DOHH2 (cell line): ENCODE data around the gene FOXK1.

Source experiments
- H3F3A ChIP-seq: fragments of 200-600 bp; sonication (generic), shearing (Covaris generic); 2 replicates; pipeline ENCODE4 v1.6.0; 2016; ENCODE audit warnings: antibody characterized with exemption, mild to moderate bottlenecking; ENCODE audit not compliant: control insufficient read depth, insufficient read depth
- H3K27ac ChIP-seq: fragments of 200-600 bp; sonication (generic); 2 replicates; pipeline ENCODE4 v1.5.1; 2014; ENCODE audit warnings: low read depth, mild to moderate bottlenecking, low read length, moderate library complexity
- H3K27me3 ChIP-seq: fragments of 200-600 bp; sonication (generic); 2 replicates; pipeline ENCODE4 v1.6.1; 2014; ENCODE audit warnings: mild to moderate bottlenecking, low read length, mixed read lengths; ENCODE audit not compliant: control insufficient read depth
- H3K36me3 ChIP-seq: fragments of 200-600 bp; sonication (generic); 2 replicates; pipeline ENCODE4 v1.6.1; 2014; ENCODE audit warnings: mild to moderate bottlenecking, low read length, moderate library complexity, mixed read lengths; ENCODE audit not compliant: control insufficient read depth
- H3K4me1 ChIP-seq: fragments of 200-600 bp; sonication (generic); 2 replicates; pipeline ENCODE4 v1.6.1; 2014; ENCODE audit warnings: mild to moderate bottlenecking, low read length, mixed read lengths; ENCODE audit not compliant: control insufficient read depth
- H3K4me2 ChIP-seq: fragments of 200-600 bp; sonication (generic); 2 replicates; pipeline ENCODE4 v1.6.0; 2014; ENCODE audit warnings: mild to moderate bottlenecking, low read length, moderate library complexity
- H3K4me3 ChIP-seq: fragments of 200-600 bp; sonication (generic); 2 replicates; pipeline ENCODE4 v1.5.1; 2014; ENCODE audit warnings: mild to moderate bottlenecking, low read length, mixed read lengths
- H3K79me2 ChIP-seq: fragments of 200-600 bp; sonication (generic); 2 replicates; pipeline ENCODE4 v1.6.1; 2014; ENCODE audit warnings: mild to moderate bottlenecking, low read length, mixed read lengths; ENCODE audit not compliant: control insufficient read depth
- H3K9me2 ChIP-seq: fragments of 200-600 bp; sonication (generic); replicated peaks from 2 replicates; pipeline ENCODE4 v1.6.1; 2014; ENCODE audit warnings: mild to moderate bottlenecking, low read length, mixed read lengths; ENCODE audit not compliant: control insufficient read depth
- H3K9me3 ChIP-seq: fragments of 200-600 bp; sonication (generic); 2 replicates; pipeline ENCODE4 v1.6.1; 2014; ENCODE audit warnings: antibody characterized with exemption, low read length, mixed read lengths; ENCODE audit not compliant: control insufficient read depth, insufficient read depth
- H4K20me1 ChIP-seq: fragments of 200-600 bp; sonication (generic); 2 replicates; pipeline ENCODE4 v1.6.0; 2014; ENCODE audit warnings: low read depth, mild to moderate bottlenecking, antibody characterized with exemption, low read length, moderate library complexity; ENCODE audit not compliant: control insufficient read depth, insufficient read depth
- EZH2phosphoT487 ChIP-seq: fragments of 200-600 bp; sonication (generic); IDR thresholded peaks from 2 replicates; pipeline ENCODE4 v1.6.1; 2017; ENCODE audit warnings: borderline replicate concordance, mild to moderate bottlenecking, antibody characterized with exemption, low read length, moderate library complexity, mixed read lengths
- TF ChIP-seq, protein P1 (sequence below): fragments of 200-600 bp; sonication (generic); IDR thresholded peaks from one replicate; pipeline ENCODE4 v1.5.1; 2014; ENCODE audit warnings: antibody characterized with exemption, mild to moderate bottlenecking, low read depth, low read length; ENCODE audit not compliant: poor library complexity, severe bottlenecking

FOXK1 gene

DNA sequence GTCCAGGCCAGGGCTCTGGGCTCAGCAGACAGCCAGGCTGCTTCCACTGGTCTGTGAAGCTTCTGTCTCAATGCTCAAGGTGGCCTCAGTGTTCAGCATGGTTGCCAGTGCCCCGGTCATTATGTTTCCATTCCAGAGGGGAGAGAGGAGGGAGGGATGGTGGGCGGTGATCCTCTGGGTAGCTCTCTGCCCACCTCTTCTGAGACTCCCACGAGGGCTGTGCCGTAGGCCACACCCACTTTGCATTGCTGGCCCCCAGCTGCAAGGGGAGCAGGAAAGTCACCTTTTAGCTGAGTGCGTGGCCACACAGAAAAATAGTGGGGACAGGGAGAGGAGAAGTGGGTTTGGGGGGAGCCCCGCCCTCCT is 42.5 kb downstream of the FOXK1 start:
- Histone ChIP-seq H3K79me2 (peaks cover 95% of the 10 kb centered on the region), H3K27ac (no peak overlapping the region), H3K4me1 (peaks cover 38% of the 10 kb centered on the region), H3K4me2 (peak overlapping the region; percentile 41), H4K20me1 (peaks cover 39% of the 10 kb centered on the region), H3K27me3 (no peaks in the 10 kb centered on the region), H3K9me2 (no peaks in the 10 kb centered on the region), H3K4me3 (peak overlapping the region; percentile 17; the same call in 1 of the 2 replicates), H3K36me3 (peaks cover 24% of the 10 kb centered on the region), H3K9me3 (no peaks in the 10 kb centered on the region), H3F3A (peaks cover 2% of the 10 kb centered on the region; the same call in 1 of the 2 replicates)
- TF ChIP-seq, protein P1, sequence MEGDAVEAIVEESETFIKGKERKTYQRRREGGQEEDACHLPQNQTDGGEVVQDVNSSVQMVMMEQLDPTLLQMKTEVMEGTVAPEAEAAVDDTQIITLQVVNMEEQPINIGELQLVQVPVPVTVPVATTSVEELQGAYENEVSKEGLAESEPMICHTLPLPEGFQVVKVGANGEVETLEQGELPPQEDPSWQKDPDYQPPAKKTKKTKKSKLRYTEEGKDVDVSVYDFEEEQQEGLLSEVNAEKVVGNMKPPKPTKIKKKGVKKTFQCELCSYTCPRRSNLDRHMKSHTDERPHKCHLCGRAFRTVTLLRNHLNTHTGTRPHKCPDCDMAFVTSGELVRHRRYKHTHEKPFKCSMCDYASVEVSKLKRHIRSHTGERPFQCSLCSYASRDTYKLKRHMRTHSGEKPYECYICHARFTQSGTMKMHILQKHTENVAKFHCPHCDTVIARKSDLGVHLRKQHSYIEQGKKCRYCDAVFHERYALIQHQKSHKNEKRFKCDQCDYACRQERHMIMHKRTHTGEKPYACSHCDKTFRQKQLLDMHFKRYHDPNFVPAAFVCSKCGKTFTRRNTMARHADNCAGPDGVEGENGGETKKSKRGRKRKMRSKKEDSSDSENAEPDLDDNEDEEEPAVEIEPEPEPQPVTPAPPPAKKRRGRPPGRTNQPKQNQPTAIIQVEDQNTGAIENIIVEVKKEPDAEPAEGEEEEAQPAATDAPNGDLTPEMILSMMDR = peak; percentile 5
- TF ChIP-seq EZH2phosphoT487 = no peak

DNA sequence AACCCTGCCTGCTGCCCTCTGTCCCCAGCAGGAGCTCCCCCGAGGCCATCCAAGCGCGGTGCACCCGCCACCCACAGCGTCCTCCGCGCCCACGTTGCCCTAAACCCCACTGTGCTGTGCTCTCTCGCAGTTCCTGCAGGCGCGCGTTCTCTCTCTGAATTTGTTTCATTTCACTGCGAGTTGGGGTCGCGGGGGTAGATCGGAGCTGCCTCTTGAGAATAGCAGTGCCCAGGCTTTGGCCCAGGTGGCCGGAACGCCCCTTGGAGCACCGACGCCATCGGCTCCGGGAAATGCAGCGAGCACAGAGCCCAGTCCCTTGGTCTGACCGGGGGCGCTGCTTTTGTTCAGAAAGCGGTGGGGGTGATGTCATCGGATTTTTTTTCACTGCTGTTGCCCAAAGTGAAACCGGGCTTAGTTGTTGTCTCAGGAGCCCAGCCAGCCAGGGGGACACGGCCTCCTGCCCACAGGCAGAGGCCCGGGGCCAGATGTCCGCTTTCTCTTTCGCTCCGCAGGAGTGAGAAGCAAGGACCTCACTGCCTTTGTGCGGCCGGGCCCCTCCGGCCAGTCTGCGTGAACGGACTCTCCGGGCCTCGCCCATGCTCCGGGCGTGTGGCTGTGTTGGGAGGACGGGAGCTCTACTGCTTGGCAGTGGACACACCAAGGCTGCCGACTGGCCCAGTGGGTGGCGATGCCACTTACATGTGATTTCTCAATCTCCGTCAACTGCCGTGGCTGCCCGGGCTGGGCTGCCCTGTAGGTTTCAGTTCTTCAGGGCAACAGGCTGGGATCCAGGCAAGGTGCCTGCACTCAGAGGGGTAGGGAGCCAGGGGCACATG is 43.1 kb downstream of the FOXK1 start:
- Histone ChIP-seq H3K27ac (no peak overlapping the region), H3K79me2 (peaks cover 92% of the 10 kb centered on the region), H3F3A (no peaks in the 10 kb centered on the region), H3K9me3 (no peaks in the 10 kb centered on the region), H3K4me3 (peak overlapping the region; percentile 17; the same call in 1 of the 2 replicates), H3K9me2 (no peaks in the 10 kb centered on the region), H4K20me1 (peaks cover 39% of the 10 kb centered on the region), H3K4me1 (peaks cover 32% of the 10 kb centered on the region), H3K4me2 (peak overlapping the region; percentile 41), H3K27me3 (no peaks in the 10 kb centered on the region), H3K36me3 (peaks cover 26% of the 10 kb centered on the region)
- TF ChIP-seq, protein P1 = no peak
- TF ChIP-seq EZH2phosphoT487 = no peak

DNA sequence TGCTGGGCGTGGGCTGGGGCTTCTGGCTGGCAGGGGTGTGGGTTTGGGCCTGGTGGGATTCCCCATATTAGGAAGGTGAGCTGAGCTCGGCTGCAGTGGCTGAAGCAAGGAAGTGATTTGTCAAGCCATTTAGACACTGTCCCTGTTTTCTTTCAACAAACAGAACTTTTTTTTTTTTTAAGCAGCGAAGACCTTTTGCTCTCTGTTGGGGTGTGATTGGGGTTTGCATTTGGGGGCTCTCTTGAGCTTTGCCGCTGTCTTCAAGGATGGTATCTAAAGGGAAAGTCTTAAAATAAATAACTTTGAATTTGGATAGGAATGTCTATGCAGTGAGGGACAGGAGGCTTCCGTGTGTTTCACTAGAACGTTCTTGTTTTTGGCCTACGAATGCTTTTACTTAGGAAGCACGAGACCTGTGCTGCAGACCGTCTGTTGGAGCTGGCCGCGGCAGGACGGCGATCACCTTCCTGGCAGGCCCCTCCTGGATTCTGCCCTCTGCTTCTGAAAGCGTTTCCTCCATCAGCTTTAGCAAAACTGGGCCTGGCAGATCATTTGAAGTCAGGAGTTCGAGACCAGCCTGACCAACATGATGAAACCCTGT is 43.9 kb downstream of the FOXK1 start:
- Histone ChIP-seq H3K36me3 (peaks cover 26% of the 10 kb centered on the region), H3K4me3 (no peak overlapping the region), H3K27ac (no peak overlapping the region), H3K9me3 (no peaks in the 10 kb centered on the region), H3K4me1 (peaks cover 28% of the 10 kb centered on the region), H4K20me1 (peaks cover 37% of the 10 kb centered on the region), H3K9me2 (no peaks in the 10 kb centered on the region), H3K79me2 (peaks cover 92% of the 10 kb centered on the region), H3K27me3 (no peaks in the 10 kb centered on the region), H3K4me2 (peak overlapping the region; percentile 41; the same call in 1 of the 2 replicates), H3F3A (no peaks in the 10 kb centered on the region)
- TF ChIP-seq EZH2phosphoT487 = no peak
- TF ChIP-seq, protein P1 = no peak
